GM12874 (cell line): ENCODE results near the gene HBS1L.

Experiments used
- CTCF ChIP-seq: IDR thresholded peaks from 2 replicates; pipeline ENCODE4 v1.5.1; 2011; ENCODE audit warnings: low read depth, mild to moderate bottlenecking, control low read depth, low read length, moderate library complexity; ENCODE audit not compliant: insufficient read depth

The HBS1L gene

GRCh38 chr6:135036731-135037420 is 17.7 kb downstream of the HBS1L start:
- no peak for TF ChIP-seq CTCF

GRCh38 chr6:135033238-135033637 is 21.4 kb downstream of the HBS1L start:
- no peak for TF ChIP-seq CTCF

DNA sequence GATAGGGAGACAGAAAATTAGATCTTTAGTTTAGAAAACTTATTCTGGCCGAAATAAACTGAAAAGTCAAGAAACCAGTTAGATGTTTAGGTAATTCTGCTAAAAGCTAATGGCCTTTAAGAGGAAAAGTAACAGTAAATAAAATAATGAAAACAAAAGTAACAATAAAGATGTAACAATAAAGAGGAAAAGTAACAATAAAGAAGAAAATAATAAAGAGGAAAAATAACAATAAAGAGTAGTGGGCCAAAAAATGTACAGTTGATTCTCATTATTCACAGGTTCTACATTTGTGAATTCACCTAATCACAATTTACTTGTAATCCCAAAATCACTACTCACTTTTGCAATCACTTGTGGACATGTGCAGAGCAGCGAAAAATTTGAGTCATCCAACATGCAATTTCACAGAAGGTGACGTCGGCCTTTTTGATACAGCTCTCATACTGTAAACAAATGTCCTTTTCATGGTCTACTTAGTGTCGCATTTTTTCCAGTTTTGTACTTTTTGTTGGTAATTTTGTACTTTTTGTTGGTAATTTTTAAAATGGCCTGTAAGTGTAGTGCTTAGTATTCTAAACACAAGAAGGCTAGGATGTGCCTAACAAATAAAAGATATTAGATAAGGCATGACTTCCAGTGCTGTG is 24.0 kb downstream of the HBS1L start:
- no peak for TF ChIP-seq CTCF

DNA sequence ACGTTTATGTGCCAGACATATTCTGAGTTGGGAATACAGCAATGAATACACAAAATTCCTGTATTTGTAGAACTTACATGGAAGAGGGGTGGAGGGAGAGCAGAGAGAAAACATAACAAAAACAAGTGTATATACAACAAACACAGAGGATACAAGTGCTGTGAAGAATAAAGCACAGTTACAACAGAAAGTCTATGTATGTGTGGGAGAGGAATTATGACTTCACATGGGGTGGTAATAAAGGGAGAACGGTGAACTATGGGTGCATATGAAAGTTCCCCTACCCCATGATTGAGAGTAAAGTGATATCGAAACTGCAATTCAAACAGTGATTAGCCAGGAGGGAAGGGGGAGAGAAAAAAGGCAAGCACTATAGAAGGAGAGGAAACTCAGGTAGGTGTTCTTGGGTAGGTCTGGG is 24.6 kb downstream of the HBS1L start:
- no peak for TF ChIP-seq CTCF

DNA sequence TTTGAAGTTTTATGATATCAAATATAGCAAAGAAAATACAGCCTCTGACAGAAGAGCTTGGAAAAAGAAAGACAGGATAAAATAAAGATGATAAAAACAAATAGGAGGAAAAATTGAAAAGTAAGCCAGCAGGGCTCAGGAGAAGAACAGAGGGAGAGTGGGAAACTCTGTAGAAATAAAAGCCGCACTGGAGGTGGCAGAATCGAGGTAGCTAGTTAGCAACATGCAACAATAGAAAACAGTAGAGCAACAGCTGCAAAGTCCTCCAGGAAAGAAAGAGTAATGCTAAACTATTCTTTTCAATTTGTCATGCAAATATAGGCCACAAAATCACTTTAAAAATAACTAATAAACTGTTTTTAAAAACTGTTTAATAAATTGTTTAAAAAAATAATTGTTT is 28.8 kb downstream of the HBS1L start:
- TF ChIP-seq CTCF, result no peak

- TF ChIP-seq CTCF, result no peak
These were observed 29.4 kb downstream of the HBS1L start for GRCh38 chr6:135025175-135025574.

GRCh38 chr6:135022050-135022697 is 32.4 kb downstream of the HBS1L start:
- TF ChIP-seq CTCF, result no peak
